Activated naive CD8-positive, alpha-beta T cell treated with anti-CD3 and anti-CD28 coated beads for 36 hours (primary cell): ENCODE measurements around the gene SMURF1. TPM values are rescaled to one million over a fixed set of nuclear protein-coding genes. Genes with fewer than 3 reads are reported as not detected.

ENCODE experiments used
- DNase-seq: peaks from one replicate; pipeline ENCODE4 v3.0.0; 2021
- H3K27ac Mint-ChIP-seq: one replicate; pipeline ENCODE4 v1.8.0; 2022; ENCODE audit warnings: mild to moderate bottlenecking, moderate library complexity, mixed read lengths
- H3K27me3 Mint-ChIP-seq: one replicate; pipeline ENCODE4 v1.8.0; 2022; ENCODE audit warnings: mild to moderate bottlenecking, mixed read lengths
- H3K36me3 Mint-ChIP-seq: one replicate; pipeline ENCODE4 v1.8.0; 2021; ENCODE audit warnings: mild to moderate bottlenecking, mixed read lengths
- H3K4me1 Mint-ChIP-seq: one replicate; pipeline ENCODE4 v1.8.0; 2021; ENCODE audit warnings: mixed read lengths
- H3K4me3 Mint-ChIP-seq: one replicate; pipeline ENCODE4 v1.8.0; 2022; ENCODE audit warnings: mild to moderate bottlenecking, moderate library complexity, mixed read lengths
- H3K9me3 Mint-ChIP-seq: one replicate; pipeline ENCODE4 v1.8.0; 2022; ENCODE audit warnings: mixed read lengths
- total RNA-seq, 2 experiments: library from RNA; stranded (reverse); gene quantifications; one replicate each; pipeline ENCODE4 v1.2.3, GENCODE V29; 2021

The SMURF1 gene
- total RNA-seq, 2 experiments from 2014 or later = 12.3 TPM

- no peak for DNase-seq
- H3K4me1 Mint-ChIP-seq = peaks cover 1% of the 10 kb centered on the region
- no peaks in the 10 kb centered on the region for H3K9me3 Mint-ChIP-seq
- H3K36me3 Mint-ChIP-seq = peaks cover 48% of the 10 kb centered on the region
- H3K4me3 Mint-ChIP-seq = no peak overlapping the region
- no peaks in the 10 kb centered on the region for H3K27me3 Mint-ChIP-seq
- no peak overlapping the region for H3K27ac Mint-ChIP-seq
Observed at GRCh38 chr7:99011341-99011705, 132.6 kb downstream of the SMURF1 start.

GRCh38 chr7:99010281-99010680 is 133.6 kb downstream of the SMURF1 start:
- Mint-ChIP-seq H3K27me3 (no peaks in the 10 kb centered on the region), H3K36me3 (peaks cover 44% of the 10 kb centered on the region), H3K9me3 (no peaks in the 10 kb centered on the region), H3K4me1 (no peaks in the 10 kb centered on the region), H3K27ac (no peak overlapping the region), H3K4me3 (no peak overlapping the region)
- DNase-seq = no peak

- H3K4me3 Mint-ChIP-seq = no peak overlapping the region
- no peaks in the 10 kb centered on the region for H3K27me3 Mint-ChIP-seq
- no peak for DNase-seq
- H3K4me1 Mint-ChIP-seq = no peaks in the 10 kb centered on the region
- H3K36me3 Mint-ChIP-seq = peaks cover 34% of the 10 kb centered on the region
- H3K27ac Mint-ChIP-seq = no peak overlapping the region
- no peaks in the 10 kb centered on the region for H3K9me3 Mint-ChIP-seq
Observed at GRCh38 chr7:99008921-99009530, 134.9 kb downstream of the SMURF1 start.

GRCh38 chr7:99008181-99008631 is 135.7 kb downstream of the SMURF1 start:
- DNase-seq = no peak
- H3K4me3 Mint-ChIP-seq = no peak overlapping the region
- no peak overlapping the region for H3K27ac Mint-ChIP-seq
- no peaks in the 10 kb centered on the region for H3K9me3 Mint-ChIP-seq
- no peaks in the 10 kb centered on the region for H3K27me3 Mint-ChIP-seq
- H3K4me1 Mint-ChIP-seq = peaks cover under 1% of the 10 kb centered on the region
- H3K36me3 Mint-ChIP-seq = peaks cover 32% of the 10 kb centered on the region

- no peaks in the 10 kb centered on the region for H3K9me3 Mint-ChIP-seq
- DNase-seq = no peak
- peaks cover 33% of the 10 kb centered on the region for H3K36me3 Mint-ChIP-seq
- H3K27me3 Mint-ChIP-seq = no peaks in the 10 kb centered on the region
- H3K27ac Mint-ChIP-seq = no peak overlapping the region
- no peak overlapping the region for H3K4me3 Mint-ChIP-seq
- H3K4me1 Mint-ChIP-seq = peaks cover 9% of the 10 kb centered on the region
Observed at GRCh38 chr7:99006739-99007424, 137.0 kb downstream of the SMURF1 start.

- Mint-ChIP-seq H3K36me3 (peaks cover 30% of the 10 kb centered on the region), H3K27ac (no peak overlapping the region), H3K4me3 (no peak overlapping the region), H3K4me1 (peaks cover 17% of the 10 kb centered on the region), H3K27me3 (no peaks in the 10 kb centered on the region), H3K9me3 (no peaks in the 10 kb centered on the region)
- DNase-seq = no peak
Observed at GRCh38 chr7:99005776-99006175, 138.1 kb downstream of the SMURF1 start.

GRCh38 chr7:99004781-99005500 is 139.0 kb downstream of the SMURF1 start:
- Mint-ChIP-seq H3K27me3 (no peaks in the 10 kb centered on the region), H3K4me1 (peaks cover 20% of the 10 kb centered on the region), H3K36me3 (peaks cover 23% of the 10 kb centered on the region), H3K9me3 (no peaks in the 10 kb centered on the region), H3K27ac (no peak overlapping the region), H3K4me3 (no peak overlapping the region)
- DNase-seq = no peak

GRCh38 chr7:99004216-99004615 is 139.7 kb downstream of the SMURF1 start:
- no peaks in the 10 kb centered on the region for H3K27me3 Mint-ChIP-seq
- peaks cover 23% of the 10 kb centered on the region for H3K36me3 Mint-ChIP-seq
- H3K4me3 Mint-ChIP-seq = no peak overlapping the region
- H3K9me3 Mint-ChIP-seq = no peaks in the 10 kb centered on the region
- DNase-seq = no peak
- H3K27ac Mint-ChIP-seq = no peak overlapping the region
- H3K4me1 Mint-ChIP-seq = peaks cover 20% of the 10 kb centered on the region

GRCh38 chr7:99003419-99003818 is 140.5 kb downstream of the SMURF1 start:
- H3K4me3 Mint-ChIP-seq = no peak overlapping the region
- H3K27ac Mint-ChIP-seq = peak overlapping the region; percentile 72
- H3K4me1 Mint-ChIP-seq = peaks cover 23% of the 10 kb centered on the region
- peaks cover 23% of the 10 kb centered on the region for H3K36me3 Mint-ChIP-seq
- no peak for DNase-seq
- H3K27me3 Mint-ChIP-seq = no peaks in the 10 kb centered on the region
- H3K9me3 Mint-ChIP-seq = no peaks in the 10 kb centered on the region

- Mint-ChIP-seq H3K27me3 (no peaks in the 10 kb centered on the region), H3K9me3 (no peaks in the 10 kb centered on the region), H3K36me3 (peaks cover 21% of the 10 kb centered on the region), H3K4me1 (peaks cover 25% of the 10 kb centered on the region), H3K27ac (peak overlapping the region; percentile 95), H3K4me3 (no peak overlapping the region)
- no peak for DNase-seq
Observed at GRCh38 chr7:99002827-99003212, 141.1 kb downstream of the SMURF1 start.

- peak overlapping the region; percentile 95 for H3K27ac Mint-ChIP-seq
- peaks cover 21% of the 10 kb centered on the region for H3K36me3 Mint-ChIP-seq
- no peaks in the 10 kb centered on the region for H3K27me3 Mint-ChIP-seq
- peak overlapping the region; percentile 14 for H3K4me3 Mint-ChIP-seq
- H3K4me1 Mint-ChIP-seq = peaks cover 27% of the 10 kb centered on the region
- DNase-seq = no peak
- H3K9me3 Mint-ChIP-seq = no peaks in the 10 kb centered on the region
Observed at GRCh38 chr7:99002148-99002826, 141.6 kb downstream of the SMURF1 start.

GRCh38 chr7:99001482-99002147 is 142.3 kb downstream of the SMURF1 start:
- Mint-ChIP-seq H3K4me1 (peaks cover 27% of the 10 kb centered on the region), H3K9me3 (no peaks in the 10 kb centered on the region), H3K4me3 (peak overlapping the region; percentile 60), H3K27ac (peak overlapping the region; percentile 95), H3K27me3 (no peaks in the 10 kb centered on the region), H3K36me3 (peaks cover 18% of the 10 kb centered on the region)
- peak; percentile 30 for DNase-seq

GRCh38 chr7:99000904-99001465 is 142.9 kb downstream of the SMURF1 start:
- peak overlapping the region; percentile 95 for H3K27ac Mint-ChIP-seq
- H3K4me3 Mint-ChIP-seq = peak overlapping the region; percentile 60
- H3K27me3 Mint-ChIP-seq = no peaks in the 10 kb centered on the region
- H3K4me1 Mint-ChIP-seq = peaks cover 33% of the 10 kb centered on the region
- DNase-seq = peak; percentile 61
- no peaks in the 10 kb centered on the region for H3K9me3 Mint-ChIP-seq
- peaks cover 20% of the 10 kb centered on the region for H3K36me3 Mint-ChIP-seq

GRCh38 chr7:99000196-99000903 is 143.6 kb downstream of the SMURF1 start:
- Mint-ChIP-seq H3K36me3 (peaks cover 23% of the 10 kb centered on the region), H3K27ac (peak overlapping the region; percentile 95), H3K4me1 (peaks cover 39% of the 10 kb centered on the region), H3K9me3 (no peaks in the 10 kb centered on the region), H3K27me3 (no peaks in the 10 kb centered on the region), H3K4me3 (peak overlapping the region; percentile 60)
- DNase-seq = no peak
